Chondrocyte (in vitro differentiated cells): ENCODE data around the gene TUBA1A. TPM values are rescaled to one million over a fixed set of nuclear protein-coding genes. Genes with fewer than 3 reads are reported as not detected.
"Not testable (repeated sequence)": the region's sequence is repeated elsewhere in the genome, so short reads cannot be mapped to it uniquely, and the experiment has no call there.

Source experiments
- DNase-seq: peaks from one replicate; pipeline ENCODE4 v3.0.0; 2021; ENCODE audit warnings: mixed read lengths, low spot score
- H3K27ac Mint-ChIP-seq: one replicate; pipeline ENCODE4 v1.8.0; 2021; ENCODE audit warnings: mild to moderate bottlenecking, moderate library complexity, mixed read lengths; ENCODE audit not compliant: unreplicated experiment
- H3K27me3 Mint-ChIP-seq: 2 replicates; pipeline ENCODE4 v1.8.0; 2021; ENCODE audit warnings: low read depth, mixed read lengths
- H3K36me3 Mint-ChIP-seq: 2 replicates; pipeline ENCODE4 v1.8.0; 2021; ENCODE audit warnings: low read depth, mixed read lengths
- H3K4me1 Mint-ChIP-seq: 2 replicates; pipeline ENCODE4 v1.8.0; 2021; ENCODE audit warnings: low read depth, mild to moderate bottlenecking, mixed read lengths
- H3K4me3 Mint-ChIP-seq: one replicate; pipeline ENCODE4 v1.8.0; 2021; ENCODE audit warnings: mild to moderate bottlenecking, moderate library complexity, mixed read lengths; ENCODE audit not compliant: unreplicated experiment
- H3K9me3 Mint-ChIP-seq: 2 replicates; pipeline ENCODE4 v1.8.0; 2021; ENCODE audit warnings: low read depth, mixed read lengths
- total RNA-seq: library from RNA; stranded (reverse); gene quantifications from 3 replicates; pipeline ENCODE4 v1.2.1, GENCODE V29; 2021
- TF ChIP-seq, protein P1 (sequence below): fragments of 200-600 bp; sonication (generic); IDR thresholded peaks from 2 replicates; pipeline ENCODE4 v1.5.0; 2021; ENCODE audit warnings: antibody characterized with exemption, mild to moderate bottlenecking, moderate library complexity

Gene TUBA1A
- total RNA-seq, 1 donor from 2014 or later: 437 TPM

DNA sequence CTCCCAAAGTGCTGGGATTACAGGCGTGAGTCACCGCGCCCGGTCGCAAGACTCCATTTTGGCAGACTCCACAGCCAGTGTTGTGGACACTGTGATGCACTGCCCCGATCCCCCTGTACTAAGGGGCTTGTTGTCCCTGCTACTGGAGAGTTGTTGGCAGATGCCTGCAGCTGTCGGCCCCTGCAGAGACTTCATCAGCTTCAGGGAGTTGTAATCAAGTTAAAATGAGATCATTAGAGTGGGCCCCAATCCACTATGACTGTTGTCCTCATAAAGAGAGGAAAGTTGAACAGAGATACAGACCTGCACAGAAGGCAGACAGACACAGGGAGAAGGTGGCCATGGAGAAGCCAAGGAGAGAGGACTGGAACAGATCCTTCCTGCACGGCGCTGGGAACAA is 23.7 kb upstream of the TUBA1A start:
- H3K36me3 Mint-ChIP-seq: no peaks in the 10 kb centered on the region
- TF ChIP-seq, protein P1, sequence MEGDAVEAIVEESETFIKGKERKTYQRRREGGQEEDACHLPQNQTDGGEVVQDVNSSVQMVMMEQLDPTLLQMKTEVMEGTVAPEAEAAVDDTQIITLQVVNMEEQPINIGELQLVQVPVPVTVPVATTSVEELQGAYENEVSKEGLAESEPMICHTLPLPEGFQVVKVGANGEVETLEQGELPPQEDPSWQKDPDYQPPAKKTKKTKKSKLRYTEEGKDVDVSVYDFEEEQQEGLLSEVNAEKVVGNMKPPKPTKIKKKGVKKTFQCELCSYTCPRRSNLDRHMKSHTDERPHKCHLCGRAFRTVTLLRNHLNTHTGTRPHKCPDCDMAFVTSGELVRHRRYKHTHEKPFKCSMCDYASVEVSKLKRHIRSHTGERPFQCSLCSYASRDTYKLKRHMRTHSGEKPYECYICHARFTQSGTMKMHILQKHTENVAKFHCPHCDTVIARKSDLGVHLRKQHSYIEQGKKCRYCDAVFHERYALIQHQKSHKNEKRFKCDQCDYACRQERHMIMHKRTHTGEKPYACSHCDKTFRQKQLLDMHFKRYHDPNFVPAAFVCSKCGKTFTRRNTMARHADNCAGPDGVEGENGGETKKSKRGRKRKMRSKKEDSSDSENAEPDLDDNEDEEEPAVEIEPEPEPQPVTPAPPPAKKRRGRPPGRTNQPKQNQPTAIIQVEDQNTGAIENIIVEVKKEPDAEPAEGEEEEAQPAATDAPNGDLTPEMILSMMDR: no peak
- H3K27ac Mint-ChIP-seq: no peak overlapping the region
- H3K27me3 Mint-ChIP-seq: no peaks in the 10 kb centered on the region
- no peaks in the 10 kb centered on the region for H3K9me3 Mint-ChIP-seq
- no peak for DNase-seq
- H3K4me3 Mint-ChIP-seq: no peak overlapping the region
- peaks cover 24% of the 10 kb centered on the region for H3K4me1 Mint-ChIP-seq

DNA sequence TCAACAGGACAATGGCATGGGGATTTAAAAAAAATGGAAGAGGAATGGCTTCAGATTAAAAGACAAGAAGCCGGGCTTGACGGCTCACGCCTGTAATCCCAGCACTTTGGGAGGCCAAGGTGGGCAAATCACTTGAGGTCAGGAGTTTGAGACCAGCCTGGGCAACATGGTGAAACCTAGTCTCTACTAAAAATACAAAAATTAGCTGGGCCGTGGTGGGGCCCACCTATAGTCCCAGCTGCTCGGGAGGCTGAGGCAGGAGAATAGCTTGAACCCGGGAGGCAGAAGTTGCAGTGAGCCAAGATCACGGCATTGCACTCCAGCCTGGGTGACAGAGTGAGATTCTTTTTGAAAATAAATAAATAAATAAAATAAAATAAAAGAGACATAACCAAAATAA is 21.8 kb upstream of the TUBA1A start:
- H3K36me3 Mint-ChIP-seq, H3K9me3 Mint-ChIP-seq, H3K27ac Mint-ChIP-seq, H3K27me3 Mint-ChIP-seq, DNase-seq, H3K4me3 Mint-ChIP-seq: not testable (repeated sequence)
- H3K4me1 Mint-ChIP-seq: peaks cover 20% of the 10 kb centered on the region

DNA sequence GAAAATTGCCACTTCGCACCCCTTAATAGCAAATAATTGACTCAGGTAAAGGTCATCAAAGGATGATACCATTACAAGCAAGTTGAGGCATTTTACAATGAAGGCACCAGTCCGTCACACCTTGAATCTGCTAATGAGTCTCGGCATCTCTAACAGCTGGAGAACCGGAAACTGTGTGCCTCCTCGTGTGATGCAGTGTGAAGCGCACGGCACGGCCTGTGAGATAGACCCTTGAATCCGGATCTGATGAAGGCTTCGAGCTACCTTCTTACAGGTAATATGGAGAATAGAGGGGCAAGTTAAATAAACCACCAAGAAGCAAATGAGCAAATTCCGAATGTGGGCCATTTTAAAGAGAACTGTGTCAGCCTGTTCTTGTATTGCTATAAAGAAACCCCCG is 19.8 kb upstream of the TUBA1A start:
- no peaks in the 10 kb centered on the region for H3K9me3 Mint-ChIP-seq
- no peaks in the 10 kb centered on the region for H3K27me3 Mint-ChIP-seq
- no peak for DNase-seq
- no peaks in the 10 kb centered on the region for H3K36me3 Mint-ChIP-seq
- H3K27ac Mint-ChIP-seq: no peak overlapping the region
- H3K4me3 Mint-ChIP-seq: no peak overlapping the region
- peaks cover 4% of the 10 kb centered on the region for H3K4me1 Mint-ChIP-seq
- TF ChIP-seq, protein P1: no peak

DNA sequence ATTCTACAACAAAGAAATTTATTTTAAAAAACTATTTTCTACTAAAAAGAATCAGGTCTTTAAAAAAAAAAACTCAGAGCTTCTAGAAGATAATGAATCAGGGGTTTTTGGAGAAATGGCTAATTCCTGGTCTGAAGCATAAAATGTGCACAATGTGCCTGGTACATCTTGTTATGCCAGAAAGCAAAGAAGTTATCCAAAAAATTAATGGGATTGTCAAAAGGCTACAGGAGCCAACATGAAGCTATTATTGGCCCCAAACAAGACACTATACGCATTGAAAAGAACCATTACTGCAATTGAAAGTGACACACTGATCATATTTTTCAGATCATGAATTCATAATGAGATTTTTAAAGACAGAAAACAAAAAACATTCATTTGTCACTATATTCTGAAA is 19.3 kb upstream of the TUBA1A start:
- no peaks in the 10 kb centered on the region for H3K27me3 Mint-ChIP-seq
- H3K4me3 Mint-ChIP-seq: no peak overlapping the region
- no peak overlapping the region for H3K27ac Mint-ChIP-seq
- TF ChIP-seq, protein P1: no peak
- H3K36me3 Mint-ChIP-seq: no peaks in the 10 kb centered on the region
- H3K9me3 Mint-ChIP-seq: no peaks in the 10 kb centered on the region
- no peaks in the 10 kb centered on the region for H3K4me1 Mint-ChIP-seq
- no peak for DNase-seq

DNA sequence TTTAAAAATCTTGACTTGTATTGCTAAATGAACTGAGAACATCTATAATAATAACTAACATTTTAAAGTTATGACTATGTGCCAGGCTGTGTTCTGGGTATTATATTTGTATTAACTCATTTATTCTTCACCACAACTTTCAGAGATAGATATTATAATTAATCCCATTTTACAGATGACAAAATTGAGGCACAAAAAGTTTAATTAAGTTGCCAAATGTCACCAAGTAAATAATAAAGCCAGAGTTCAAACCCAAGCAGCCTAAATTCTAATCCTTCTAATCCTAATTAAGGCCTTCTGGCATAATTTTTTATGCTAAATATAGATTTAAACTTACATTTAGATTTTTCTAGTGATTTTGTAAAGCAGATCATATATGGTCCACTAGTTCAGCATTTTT is 17.5 kb upstream of the TUBA1A start:
- H3K27ac Mint-ChIP-seq: no peak overlapping the region
- no peak for DNase-seq
- H3K9me3 Mint-ChIP-seq: no peaks in the 10 kb centered on the region
- H3K27me3 Mint-ChIP-seq: no peaks in the 10 kb centered on the region
- H3K4me3 Mint-ChIP-seq: no peak overlapping the region
- no peaks in the 10 kb centered on the region for H3K36me3 Mint-ChIP-seq
- TF ChIP-seq, protein P1: no peak
- H3K4me1 Mint-ChIP-seq: peaks cover 8% of the 10 kb centered on the region

DNA sequence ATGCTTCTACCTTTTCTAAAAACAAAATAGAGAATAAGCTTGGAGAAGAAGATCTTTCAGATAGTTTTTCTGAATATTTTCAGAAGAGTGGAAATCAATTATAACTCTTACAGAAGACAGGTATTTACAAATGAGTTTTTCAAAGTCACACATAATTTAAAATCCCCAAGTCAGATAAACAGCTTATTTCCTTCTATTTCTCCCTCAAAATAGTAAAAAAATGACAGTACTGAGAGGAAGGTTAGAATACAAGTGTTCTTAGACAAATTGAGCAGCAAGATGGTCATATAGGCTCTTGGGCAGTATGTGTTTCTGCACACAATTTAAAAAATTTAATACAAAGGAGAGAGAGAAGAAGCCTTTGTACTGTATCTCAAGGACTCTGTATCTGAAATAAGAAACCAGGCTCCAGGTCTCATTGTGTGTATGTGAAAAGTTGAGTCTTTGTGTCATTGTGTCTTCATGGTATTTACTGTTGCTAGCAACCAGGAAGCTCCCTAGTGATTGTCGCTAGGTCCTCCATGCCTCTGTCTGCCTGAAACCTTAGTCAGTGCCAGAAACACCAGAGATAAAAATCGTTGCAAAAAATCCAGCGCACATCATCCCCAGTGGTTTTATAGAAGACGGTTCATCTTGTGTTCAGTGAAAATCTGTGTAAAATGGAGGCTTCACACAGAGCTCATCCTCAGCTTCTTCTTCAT is 12.9 kb upstream of the TUBA1A start:
- no peaks in the 10 kb centered on the region for H3K9me3 Mint-ChIP-seq
- H3K4me1 Mint-ChIP-seq: peaks cover 30% of the 10 kb centered on the region
- H3K27me3 Mint-ChIP-seq: no peaks in the 10 kb centered on the region
- peak overlapping the region; percentile 87 for H3K27ac Mint-ChIP-seq
- H3K36me3 Mint-ChIP-seq: no peaks in the 10 kb centered on the region
- peak overlapping the region; percentile 23 for H3K4me3 Mint-ChIP-seq
- TF ChIP-seq, protein P1: no peak
- DNase-seq: no peak
